ENCODE data around the gene TPX2. TPM values are rescaled to one million over a fixed set of nuclear protein-coding genes. Genes with fewer than 3 reads are reported as not detected.
A peak's percentile ranks its signal among the peaks of the same experiment; 100 is the strongest.
"Not testable (repeated sequence)": the region's sequence is repeated elsewhere in the genome, so short reads cannot be mapped to it uniquely, and the experiment has no call there.

Gene TPX2
- total RNA-seq, 1 donor from 2014 or later, result 5.8 TPM

GRCh38 chr20:31720486-31721407 is 18.3 kb upstream of the TPX2 start:
- no peak for DNase-seq (ENCODE audit: low read depth in 2 of 2)

DNA sequence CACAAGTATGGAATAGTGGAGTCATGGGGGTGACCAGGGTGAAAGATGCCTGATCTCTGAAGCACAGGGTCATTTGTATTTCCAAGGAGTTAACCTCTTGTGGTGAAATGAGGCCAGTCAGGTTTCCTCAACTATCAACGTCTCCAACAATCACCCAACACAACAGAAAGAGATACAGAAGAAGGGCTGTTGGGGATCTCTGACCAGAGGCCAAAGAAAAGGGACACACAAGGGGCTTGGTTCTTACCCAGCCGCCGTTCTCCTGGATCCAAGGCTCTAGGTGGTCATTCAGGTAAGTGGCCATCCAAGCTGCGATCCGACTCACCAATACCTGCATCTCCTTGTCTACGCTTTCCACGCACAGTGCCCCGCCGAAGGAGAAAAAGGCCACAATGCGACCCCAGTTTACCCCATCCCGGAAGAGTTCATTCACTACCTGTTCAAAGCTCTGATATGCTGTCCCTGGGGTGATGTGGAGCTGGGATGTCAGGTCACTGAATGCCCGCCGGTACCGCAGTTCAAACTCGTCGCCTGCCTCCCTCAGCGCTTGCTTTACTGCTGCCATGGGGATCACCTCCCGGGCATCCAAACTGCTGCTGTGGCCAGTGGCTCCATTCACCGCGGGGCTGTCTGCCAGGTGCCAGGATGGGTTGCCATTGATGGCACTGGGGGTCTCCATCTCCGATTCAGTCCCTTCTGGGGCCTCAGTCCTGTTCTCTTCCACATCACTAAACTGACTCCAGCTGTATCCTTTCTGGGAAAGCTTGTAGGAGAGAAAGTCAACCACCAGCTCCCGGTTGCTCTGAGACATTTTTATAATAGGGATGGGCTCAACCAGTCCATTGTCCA is 17.5 kb upstream of the TPX2 start:
- peak in 1 of 2 donors; percentile 17 for DNase-seq (ENCODE audit: low read depth in 2 of 2)

DNA sequence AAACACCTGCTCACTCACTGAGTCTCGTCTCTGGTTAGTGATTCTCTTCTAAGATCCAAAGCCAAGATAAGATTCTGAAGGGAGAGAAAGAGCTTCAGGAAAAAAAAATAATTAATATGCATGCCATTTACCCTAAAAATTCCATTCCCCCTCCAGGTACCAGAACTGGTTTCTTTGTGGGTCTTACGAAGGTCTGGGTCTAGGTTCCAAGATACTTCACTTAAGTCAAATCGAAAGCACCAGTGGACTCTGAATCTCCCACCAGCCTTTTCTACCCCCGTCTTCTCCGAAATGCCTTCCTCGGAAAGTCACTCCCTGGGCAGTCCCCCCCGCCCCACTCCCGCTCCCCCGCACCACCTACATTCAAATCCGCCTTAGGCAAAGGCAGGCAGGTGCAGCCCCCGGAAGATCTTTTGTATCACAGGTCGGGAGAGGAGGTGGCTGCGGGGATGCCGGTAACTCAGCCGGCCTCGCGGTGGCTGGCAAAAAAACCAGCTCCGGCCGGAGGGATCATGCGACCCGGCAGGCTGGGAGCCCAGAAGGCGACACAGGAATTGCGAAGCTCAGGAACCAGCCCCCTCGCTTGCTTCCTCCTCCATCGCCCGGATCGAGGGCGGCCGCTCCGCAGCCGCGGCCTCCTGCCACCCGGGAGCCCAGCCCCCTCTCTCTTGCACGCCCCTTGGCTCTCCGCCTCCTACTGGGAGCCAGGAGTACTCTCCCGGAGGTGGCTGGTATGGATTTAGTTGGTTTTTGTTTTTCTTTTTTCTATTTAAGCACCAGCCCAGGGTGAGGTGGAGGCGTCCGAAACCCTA is 16.6 kb upstream of the TPX2 start, which contains the start of gene BCL2L1:
TSS of gene BCL2L1 (minus strand) at position 612 of the 812 bp plus-strand sequence. CDS start 650 bp downstream, outside the sequence.
- peak; percentile 89 to 90 for DNase-seq (ENCODE audit: low read depth in 2 of 2)

GRCh38 chr20:31723069-31723318 is 16.1 kb upstream of the TPX2 start:
- no peak for DNase-seq (ENCODE audit: low read depth in 2 of 2)

DNA sequence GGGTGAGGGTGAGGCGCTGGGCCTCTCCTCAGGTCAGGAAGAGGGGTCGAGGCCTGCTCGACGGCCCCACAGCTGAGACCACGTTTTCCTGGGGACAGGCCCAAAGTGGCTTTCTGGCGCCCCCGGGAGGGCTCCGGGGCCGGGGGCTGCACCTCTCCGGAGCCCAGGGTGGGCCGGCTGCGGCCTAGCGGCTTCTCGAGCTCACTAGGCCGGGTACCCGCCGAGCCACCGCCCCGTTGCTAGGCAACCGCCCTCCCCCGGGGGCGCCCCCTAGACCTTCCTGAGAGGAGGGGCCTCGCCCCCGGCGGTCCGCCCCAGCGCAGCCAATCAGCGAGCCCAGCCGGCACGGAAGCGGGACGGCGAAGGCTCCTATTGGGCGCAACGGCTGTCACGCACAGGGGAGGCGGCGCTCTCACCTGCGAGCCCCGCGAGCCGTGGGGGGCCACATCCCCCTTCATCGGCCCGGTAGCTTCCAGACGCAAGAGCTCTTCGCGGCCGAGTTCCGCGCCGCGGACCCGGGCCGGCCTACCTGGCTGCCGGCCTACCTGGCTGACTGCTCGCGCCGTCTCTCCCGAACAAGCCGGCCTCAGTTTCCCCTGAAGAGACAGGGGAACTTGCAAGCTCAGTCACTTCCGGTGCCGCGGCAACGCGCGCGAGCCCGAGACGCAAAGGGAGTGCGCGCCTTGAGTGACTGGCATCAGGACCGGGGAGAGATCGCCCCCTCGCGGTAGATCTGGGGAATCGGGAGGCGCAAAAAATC is 15.6 kb upstream of the TPX2 start:
- DNase-seq (ENCODE audit: low read depth in 2 of 2), result peak; percentile 98 to 99

DNA sequence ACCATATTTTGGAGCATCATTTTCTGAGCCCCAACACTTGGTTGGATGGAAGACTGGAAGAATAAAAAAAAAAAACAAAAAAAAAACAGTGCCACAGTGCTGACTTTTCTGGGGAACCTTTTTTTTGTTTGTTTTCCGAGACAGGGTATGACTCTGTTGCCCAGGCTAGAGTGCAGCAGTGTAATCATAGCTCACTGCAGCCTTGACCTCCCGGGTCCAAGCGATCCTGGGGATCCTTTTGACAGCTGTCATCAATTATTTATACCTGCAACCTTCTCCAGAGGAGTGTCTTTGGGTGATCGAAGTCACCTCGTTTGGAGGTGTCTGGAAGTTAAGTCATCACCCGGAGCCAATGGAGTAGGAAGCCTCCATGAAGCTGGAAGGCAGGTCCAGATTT is 7.8 kb upstream of the TPX2 start:
- no peak for DNase-seq (ENCODE audit: low read depth in 2 of 2)

DNA sequence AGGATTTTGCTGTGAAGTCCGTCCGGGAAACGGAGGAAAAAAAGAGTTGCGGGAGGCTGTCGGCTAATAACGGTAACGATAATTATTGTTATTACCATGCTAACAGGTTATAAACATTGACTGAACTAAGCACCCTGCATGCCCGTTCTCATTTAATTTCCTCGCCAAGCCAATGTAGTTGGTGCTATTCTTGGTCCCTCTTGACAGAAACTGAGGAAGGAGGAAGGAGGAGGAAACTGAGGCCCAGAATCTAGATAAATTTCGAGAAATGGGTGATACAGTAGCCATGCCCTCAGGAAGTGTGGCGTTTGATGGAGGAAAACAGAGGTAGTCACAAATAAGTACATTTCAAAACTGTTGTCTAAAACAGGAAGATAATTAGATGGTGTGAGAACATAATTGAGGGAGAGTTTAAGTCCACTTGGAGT is 474 bp downstream of the TPX2 start:
- no peak for DNase-seq (ENCODE audit: low read depth in 2 of 2)

- DNase-seq (ENCODE audit: low read depth in 2 of 2), result peak; percentile 35 to 66
Observed at GRCh38 chr20:31740208-31740607, 1.1 kb downstream of the TPX2 start.

- no peak for DNase-seq (ENCODE audit: low read depth in 2 of 2)
Observed at GRCh38 chr20:31740656-31741323, 1.7 kb downstream of the TPX2 start.

- no peak for DNase-seq (ENCODE audit: low read depth in 2 of 2)
Observed at GRCh38 chr20:31746068-31746878, 7.2 kb downstream of the TPX2 start.

DNA sequence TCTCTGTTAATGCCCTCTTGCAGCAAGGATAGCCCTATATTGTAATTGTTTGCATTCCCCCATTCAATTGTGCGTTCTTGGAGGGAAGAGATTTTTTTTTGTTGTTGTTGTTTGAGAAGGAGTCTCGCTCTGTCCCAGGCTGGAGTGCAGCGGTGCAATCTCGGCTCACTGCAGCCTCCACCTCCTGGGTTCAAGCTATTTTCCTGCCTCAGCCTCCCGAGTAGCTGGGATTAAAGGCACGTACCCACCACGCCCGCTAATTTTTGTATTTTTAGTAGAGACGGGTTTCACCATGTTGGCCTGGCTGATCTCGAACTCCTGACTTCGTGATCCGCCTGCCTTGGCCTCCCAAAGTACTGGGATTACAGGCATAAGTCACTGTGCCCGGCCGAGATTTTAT is 7.9 kb downstream of the TPX2 start:
- not testable (repeated sequence) for DNase-seq (ENCODE audit: low read depth in 2 of 2)

DNA sequence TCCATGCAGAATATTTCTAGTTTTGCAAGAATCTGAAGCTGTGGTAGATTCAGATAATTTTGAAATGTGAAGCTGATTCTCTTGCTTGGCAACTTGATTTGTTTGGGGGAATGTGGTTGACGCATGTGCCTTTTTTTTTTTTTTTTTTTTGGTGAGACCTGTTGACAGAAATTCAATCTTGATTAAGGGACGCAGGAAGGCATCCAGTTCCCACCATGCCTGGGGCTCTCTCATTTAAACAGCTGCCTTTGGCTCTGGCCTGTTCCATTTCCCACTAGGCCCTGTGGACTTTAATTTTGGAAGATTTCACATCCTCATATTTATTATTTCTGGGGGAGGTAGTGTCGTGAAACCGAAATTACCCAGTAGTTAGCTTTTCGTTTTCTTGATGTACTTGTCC is 8.6 kb downstream of the TPX2 start:
- DNase-seq (ENCODE audit: low read depth in 2 of 2), result peak in 1 of 2 donors; percentile 33

- DNase-seq (ENCODE audit: low read depth in 2 of 2), result no peak
Observed at GRCh38 chr20:31749223-31749622, 10.1 kb downstream of the TPX2 start.

GRCh38 chr20:31751126-31751525 is 12.0 kb downstream of the TPX2 start:
- DNase-seq (ENCODE audit: low read depth in 2 of 2), result no peak

DNA sequence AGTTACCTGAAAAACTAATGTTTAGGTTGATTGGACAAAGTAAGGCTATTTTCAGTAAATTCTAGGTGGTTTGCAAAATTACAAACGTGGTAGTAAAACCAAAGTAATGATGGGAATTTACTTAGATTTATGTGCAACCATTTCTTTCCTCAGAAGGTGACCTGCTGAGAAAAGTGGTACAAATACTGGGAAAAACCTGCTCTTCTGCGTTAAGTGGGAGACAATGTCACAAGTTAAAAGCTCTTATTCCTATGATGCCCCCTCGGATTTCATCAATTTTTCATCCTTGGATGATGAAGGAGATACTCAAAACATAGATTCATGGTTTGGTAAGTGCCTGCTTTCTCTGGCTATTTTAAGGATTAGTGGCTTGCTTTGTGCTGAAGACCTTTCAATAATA is 18.2 kb downstream of the TPX2 start:
- DNase-seq (ENCODE audit: low read depth in 2 of 2), result no peak

- no peak for DNase-seq (ENCODE audit: low read depth in 2 of 2)
Observed at GRCh38 chr20:31758521-31758920, 19.4 kb downstream of the TPX2 start.

DNA sequence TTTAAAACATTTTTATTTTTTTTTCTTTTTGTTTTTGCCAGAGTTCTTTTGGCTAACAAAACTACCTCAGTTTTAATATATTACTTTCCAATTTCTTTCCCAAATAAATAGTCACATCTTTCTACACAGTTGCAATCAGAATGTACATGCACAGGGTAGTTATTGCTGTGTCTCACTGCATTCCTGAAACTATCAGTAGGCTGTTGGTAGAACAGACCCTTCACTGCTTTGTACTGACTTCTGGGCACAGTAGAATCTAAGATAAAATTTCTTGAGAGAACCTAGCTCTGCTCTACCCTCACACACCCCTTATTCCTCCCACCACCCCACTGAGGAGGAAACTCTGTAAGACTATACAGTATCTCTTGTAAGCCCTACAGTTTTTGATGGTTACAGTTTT is 19.9 kb downstream of the TPX2 start:
- no peak for DNase-seq (ENCODE audit: low read depth in 2 of 2)

DNA sequence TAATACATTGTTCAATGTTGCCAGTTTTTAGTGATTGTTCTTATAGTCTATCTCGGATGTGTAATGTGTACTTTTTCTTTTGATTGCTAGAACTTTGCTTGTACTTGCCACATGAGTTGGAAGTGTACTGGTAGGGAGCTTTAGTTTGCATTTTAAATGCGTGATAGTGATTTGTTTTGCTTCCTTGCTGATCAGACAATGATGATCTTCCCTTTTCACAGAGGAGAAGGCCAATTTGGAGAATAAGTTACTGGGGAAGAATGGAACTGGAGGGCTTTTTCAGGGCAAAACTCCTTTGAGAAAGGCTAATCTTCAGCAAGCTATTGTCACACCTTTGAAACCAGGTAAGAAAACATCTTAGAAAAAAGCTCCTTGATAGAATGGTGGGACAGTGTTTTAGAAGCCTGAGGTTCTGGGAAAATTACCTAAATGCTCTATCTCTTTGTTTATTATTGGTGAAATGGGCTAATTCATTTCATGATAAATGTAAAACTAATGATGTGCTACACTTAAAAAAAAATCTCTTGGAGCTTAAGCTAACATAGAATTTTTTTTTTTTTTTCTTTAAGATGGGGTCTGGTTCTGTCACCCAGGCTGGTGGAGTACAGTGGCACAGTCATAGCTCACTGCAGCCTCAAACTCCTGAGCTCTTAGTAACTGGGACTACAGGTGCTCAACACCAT is 20.9 kb downstream of the TPX2 start:
- DNase-seq (ENCODE audit: low read depth in 2 of 2), result no peak
